Thoracic aorta (tissue), 2 donors: ENCODE measurements around the gene GLB1L3. TPM values are rescaled to one million over a fixed set of nuclear protein-coding genes. Genes with fewer than 3 reads are reported as not detected.

ENCODE experiments used
- ATAC-seq: fragments of 150-250 bp; one replicate; pipeline ENCODE4 v1.8.0; 2017; ENCODE audit warnings: low read depth; ENCODE audit not compliant: insufficient number of reproducible peaks, low FRiP score
- DNase-seq: peaks from one replicate; pipeline ENCODE4 v3.0.0-alpha.2; 2020; ENCODE audit warnings: low spot score
- H3K27ac ChIP-seq, 2 donors: fragments of 200-600 bp; sonication (generic); 1 replicate in 1 of 2; 2 replicates in 1 of 2; pipeline ENCODE4 v1.5.1; 2016; ENCODE audit warnings: mild to moderate bottlenecking in 2 of 2, moderate library complexity in 2 of 2
- H3K27me3 ChIP-seq: fragments of 200-600 bp; sonication (generic); replicated peaks from 2 replicates; pipeline ENCODE4 v1.6.0; 2016; ENCODE audit warnings: mild to moderate bottlenecking; ENCODE audit not compliant: insufficient read depth
- H3K36me3 ChIP-seq: fragments of 200-600 bp; sonication (generic); one replicate; pipeline ENCODE4 v1.5.1; 2016
- H3K4me1 ChIP-seq, 2 donors: fragments of 200-600 bp; sonication (generic); 1 replicate in 1 of 2; 2 replicates in 1 of 2; pipeline versions ENCODE4 v1.5.1 to v1.6.0; 2016; ENCODE audit warnings: low read depth in 2 of 2, mild to moderate bottlenecking in 1 of 2; ENCODE audit not compliant: control insufficient read depth in 1 of 2
- H3K4me3 ChIP-seq: fragments of 200-600 bp; sonication (generic); 2 replicates; pipeline ENCODE4 v1.5.1; 2016; ENCODE audit warnings: mild to moderate bottlenecking
- H3K9me3 ChIP-seq: fragments of 200-600 bp; sonication (generic); 2 replicates; pipeline ENCODE4 v1.5.1; 2016
- total RNA-seq, 2 donors: library from RNA; depleted of rRNA; stranded (reverse); fragments of >200 nt; gene quantifications; one replicate each; pipeline versions ENCODE4 v1.1.0 to v1.2.3, GENCODE V29; 2016
- TF ChIP-seq, protein P1 (sequence below): fragments of 200-600 bp; sonication (generic); IDR thresholded peaks from one replicate; pipeline ENCODE4 v1.5.1; 2019; ENCODE audit warnings: antibody characterized with exemption

Gene GLB1L3
- total RNA-seq, 2 donors from 2014 or later: not detected

DNA sequence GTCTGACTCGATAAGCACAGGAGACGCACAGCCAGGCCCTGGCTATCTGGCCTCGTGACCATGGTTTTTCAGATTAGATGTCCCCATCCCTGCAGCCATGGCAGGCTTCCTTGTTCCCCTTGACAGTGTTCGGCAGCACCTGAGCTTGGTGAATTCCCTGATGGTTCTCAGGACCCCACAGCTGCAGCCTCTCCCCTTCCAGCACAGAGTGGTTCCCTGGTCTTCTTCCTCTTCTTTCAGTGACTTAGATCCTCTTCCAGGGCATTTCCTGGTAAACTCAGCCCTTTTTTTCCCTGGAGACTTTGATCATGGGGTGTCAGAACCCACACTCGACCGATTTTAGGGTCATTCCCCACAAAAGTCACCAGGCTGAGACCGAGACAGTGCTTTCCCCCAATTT is 14.5 kb downstream of the GLB1L3 start:
- Histone ChIP-seq H3K36me3 (no peaks in the 10 kb centered on the region), H3K27ac (no peak overlapping the region), H3K4me1 (no peaks in the 10 kb centered on the region), H3K27me3 (no peaks in the 10 kb centered on the region), H3K4me3 (no peak overlapping the region), H3K9me3 (no peaks in the 10 kb centered on the region)
- TF ChIP-seq, protein P1, sequence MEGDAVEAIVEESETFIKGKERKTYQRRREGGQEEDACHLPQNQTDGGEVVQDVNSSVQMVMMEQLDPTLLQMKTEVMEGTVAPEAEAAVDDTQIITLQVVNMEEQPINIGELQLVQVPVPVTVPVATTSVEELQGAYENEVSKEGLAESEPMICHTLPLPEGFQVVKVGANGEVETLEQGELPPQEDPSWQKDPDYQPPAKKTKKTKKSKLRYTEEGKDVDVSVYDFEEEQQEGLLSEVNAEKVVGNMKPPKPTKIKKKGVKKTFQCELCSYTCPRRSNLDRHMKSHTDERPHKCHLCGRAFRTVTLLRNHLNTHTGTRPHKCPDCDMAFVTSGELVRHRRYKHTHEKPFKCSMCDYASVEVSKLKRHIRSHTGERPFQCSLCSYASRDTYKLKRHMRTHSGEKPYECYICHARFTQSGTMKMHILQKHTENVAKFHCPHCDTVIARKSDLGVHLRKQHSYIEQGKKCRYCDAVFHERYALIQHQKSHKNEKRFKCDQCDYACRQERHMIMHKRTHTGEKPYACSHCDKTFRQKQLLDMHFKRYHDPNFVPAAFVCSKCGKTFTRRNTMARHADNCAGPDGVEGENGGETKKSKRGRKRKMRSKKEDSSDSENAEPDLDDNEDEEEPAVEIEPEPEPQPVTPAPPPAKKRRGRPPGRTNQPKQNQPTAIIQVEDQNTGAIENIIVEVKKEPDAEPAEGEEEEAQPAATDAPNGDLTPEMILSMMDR: no peak
- no peak for ATAC-seq
- DNase-seq: no peak

DNA sequence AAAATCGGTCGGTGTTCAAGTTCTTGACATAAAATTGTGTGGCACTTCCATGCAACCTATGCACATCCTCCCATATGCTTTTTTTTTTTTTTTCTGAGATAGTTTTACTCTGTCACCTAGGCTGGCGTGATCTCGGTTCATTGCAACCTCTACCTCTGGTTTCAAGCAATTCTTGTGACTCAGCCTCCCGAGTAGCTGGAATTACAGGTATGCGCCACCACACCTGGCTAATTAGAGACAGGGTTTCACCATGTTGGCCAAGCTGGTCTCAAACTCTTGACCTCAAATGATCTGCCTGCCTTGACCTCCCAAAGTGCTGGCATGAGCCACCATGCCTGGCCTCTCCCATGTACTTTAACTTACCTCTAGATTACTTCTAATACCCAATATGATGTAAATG is 15.0 kb downstream of the GLB1L3 start:
- no peak overlapping the region for H3K4me3 ChIP-seq
- no peaks in the 10 kb centered on the region for H3K36me3 ChIP-seq
- no peak for DNase-seq
- no peak for ATAC-seq
- H3K9me3 ChIP-seq: no peaks in the 10 kb centered on the region
- TF ChIP-seq, protein P1: no peak
- no peaks in the 10 kb centered on the region for H3K4me1 ChIP-seq
- no peaks in the 10 kb centered on the region for H3K27me3 ChIP-seq
- H3K27ac ChIP-seq: no peak overlapping the region

DNA sequence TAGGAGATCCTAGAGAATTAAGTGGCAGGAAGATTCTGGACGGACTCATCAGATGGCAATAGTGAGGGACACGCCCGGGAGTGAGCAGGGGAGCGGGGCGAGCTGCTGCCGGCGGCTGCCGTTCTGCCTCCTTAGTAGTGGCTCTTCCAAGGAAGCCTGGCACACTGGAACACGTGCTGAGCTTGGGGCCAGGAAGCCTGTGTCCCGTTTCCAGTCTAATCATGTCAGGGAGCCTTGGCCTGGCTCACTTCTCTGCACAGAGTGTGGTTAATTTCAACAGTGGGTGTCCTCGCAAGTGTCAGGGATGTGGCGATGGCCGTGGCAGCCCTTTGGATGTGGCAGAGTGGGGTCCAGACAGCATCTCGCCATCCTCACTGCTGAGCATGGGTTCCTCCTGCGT is 16.5 kb downstream of the GLB1L3 start:
- H3K27ac ChIP-seq: no peak overlapping the region
- H3K9me3 ChIP-seq: no peaks in the 10 kb centered on the region
- no peaks in the 10 kb centered on the region for H3K36me3 ChIP-seq
- no peaks in the 10 kb centered on the region for H3K27me3 ChIP-seq
- DNase-seq: no peak
- TF ChIP-seq, protein P1: no peak
- H3K4me3 ChIP-seq: no peak overlapping the region
- H3K4me1 ChIP-seq: no peaks in the 10 kb centered on the region
- ATAC-seq: no peak

DNA sequence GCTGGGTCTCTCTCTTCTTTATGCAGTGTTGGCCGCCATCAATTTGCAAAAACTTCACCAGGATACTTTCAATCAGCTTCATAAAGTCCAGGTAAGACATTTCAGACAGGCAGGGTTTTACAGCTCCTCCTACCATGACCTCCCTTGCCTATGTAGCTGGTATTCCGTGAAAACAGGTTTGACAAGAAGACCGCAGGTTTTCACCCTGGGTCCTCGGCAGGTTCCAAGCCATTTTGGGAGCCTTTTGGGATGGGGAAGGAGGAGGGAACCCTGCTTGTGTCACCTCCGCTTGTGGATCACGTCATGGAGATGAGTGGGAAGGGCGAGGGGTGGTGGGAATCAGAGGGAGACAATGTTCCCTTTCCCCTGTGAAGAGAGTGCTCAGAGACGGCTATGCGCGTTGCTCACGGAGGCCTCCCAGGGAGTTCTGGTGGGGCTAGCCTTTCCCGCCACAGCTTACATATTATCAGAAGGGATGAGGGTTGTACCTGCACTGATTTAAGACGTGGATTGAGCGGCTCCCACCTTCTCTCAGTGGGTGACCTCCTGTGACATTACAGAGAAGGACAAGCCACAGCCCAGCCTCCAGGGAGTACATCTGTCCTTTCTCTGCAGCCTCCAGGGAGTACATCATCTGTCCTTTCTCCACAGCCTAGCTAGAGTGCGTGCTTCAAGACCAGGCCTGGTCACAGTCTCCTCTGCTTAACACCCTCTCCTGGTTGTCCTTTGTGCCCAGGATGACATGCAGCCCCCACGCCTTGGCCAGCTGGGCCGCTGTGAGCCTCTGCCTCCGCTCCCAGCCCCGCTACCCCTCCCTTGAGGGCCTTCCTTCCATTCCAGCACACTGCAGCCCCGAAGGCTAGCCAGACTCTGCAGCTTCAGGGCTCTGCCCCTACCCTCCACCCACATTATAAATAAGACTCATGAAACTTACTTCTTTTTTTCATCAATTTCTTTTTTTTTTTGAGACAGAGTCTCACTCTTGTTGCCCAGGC is 17.2 kb downstream of the GLB1L3 start:
- Histone ChIP-seq H3K4me1 (no peaks in the 10 kb centered on the region), H3K27me3 (no peaks in the 10 kb centered on the region), H3K27ac (no peak overlapping the region), H3K9me3 (no peaks in the 10 kb centered on the region), H3K36me3 (no peaks in the 10 kb centered on the region), H3K4me3 (no peak overlapping the region)
- DNase-seq (no peak), ATAC-seq (no peak)
- TF ChIP-seq, protein P1: no peak

DNA sequence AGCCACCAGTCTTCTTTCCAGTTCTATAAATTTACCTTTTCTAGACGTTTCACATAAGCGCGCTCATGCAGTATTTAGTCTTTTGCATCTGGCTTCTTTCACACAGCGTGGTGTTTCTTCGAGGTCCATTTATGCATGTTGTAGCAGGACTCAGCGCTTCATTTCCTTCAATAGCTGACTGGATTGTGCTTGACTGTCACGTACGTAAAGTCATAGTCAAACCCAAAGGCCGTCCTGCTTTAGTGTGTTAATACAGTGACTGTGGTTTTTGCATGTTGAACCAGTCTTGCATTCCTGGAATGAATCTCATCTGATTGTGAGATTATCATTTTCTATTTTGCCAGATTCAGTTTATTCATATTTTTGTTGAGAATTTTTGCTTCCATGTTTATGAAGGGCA is 18.5 kb downstream of the GLB1L3 start:
- Histone ChIP-seq H3K27me3 (no peaks in the 10 kb centered on the region), H3K9me3 (no peaks in the 10 kb centered on the region), H3K4me3 (no peak overlapping the region), H3K36me3 (no peaks in the 10 kb centered on the region), H3K4me1 (no peaks in the 10 kb centered on the region), H3K27ac (no peak overlapping the region)
- DNase-seq: no peak
- no peak for ATAC-seq
- TF ChIP-seq, protein P1: no peak
